Stimulated activated CD8-positive, alpha-beta memory T cell treated with anti-CD3 and anti-CD28 coated beads, Interleukin-2, amount 100 ng/mL, for 48 hours (primary cell): ENCODE results near the gene WWOX.

ENCODE experiments used
- DNase-seq, 2 donors: peaks; one replicate each; pipeline ENCODE4 v3.0.0-alpha.2; 2020; ENCODE audit warnings: low read depth in 2 of 2

WWOX gene

DNA sequence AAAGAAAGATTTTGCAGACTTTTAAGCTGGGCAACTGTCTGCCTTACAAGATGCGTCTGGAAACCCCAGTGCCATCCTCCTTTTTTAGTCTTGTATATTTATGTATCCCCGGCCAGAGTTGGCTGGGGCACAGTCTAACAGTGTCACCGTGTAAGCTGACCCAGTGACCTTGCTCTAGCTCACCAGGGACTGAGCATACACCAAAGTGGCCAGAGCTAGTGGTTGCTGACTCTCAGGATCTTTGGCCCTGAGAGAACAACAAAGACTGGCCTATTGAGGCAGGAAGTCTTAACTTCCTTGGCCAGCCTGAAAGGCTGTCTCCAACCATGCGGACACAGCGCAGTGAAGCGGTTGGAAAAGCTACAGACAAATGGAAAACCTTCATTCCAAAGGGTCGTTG, 745.2 kb downstream of the WWOX start:
- no peak for DNase-seq

- no peak for DNase-seq
Observed at GRCh38 chr16:78851266-78851665, 751.8 kb downstream of the WWOX start.

DNA sequence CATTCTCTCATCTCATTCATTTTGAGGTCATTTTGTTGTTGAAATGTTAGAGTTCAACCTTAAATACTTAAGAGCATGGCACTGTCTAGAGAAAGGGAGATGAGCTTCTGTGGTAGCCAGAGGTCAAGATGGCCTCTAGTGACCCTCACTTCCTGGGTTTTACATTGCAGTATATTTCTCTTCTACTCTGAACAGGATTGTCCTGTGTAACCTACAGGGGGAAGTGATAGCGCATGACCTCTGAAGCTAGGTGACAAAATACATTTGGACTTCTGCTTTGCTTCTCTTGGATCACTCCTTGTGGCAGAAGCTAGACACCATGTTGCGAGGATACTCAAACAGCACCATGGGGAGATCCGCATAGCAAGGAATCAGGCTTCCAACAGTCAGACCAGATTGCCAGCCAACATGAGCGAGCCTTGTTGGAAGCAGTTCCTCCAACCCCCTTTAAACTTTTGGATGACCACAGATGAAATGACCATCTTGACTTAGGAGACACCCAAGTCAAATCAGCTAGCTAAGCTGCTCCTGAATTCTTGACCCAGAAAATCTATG, 752.7 kb downstream of the WWOX start:
- DNase-seq: no peak

GRCh38 chr16:78862022-78862421, 762.6 kb downstream of the WWOX start:
- DNase-seq: no peak

DNA sequence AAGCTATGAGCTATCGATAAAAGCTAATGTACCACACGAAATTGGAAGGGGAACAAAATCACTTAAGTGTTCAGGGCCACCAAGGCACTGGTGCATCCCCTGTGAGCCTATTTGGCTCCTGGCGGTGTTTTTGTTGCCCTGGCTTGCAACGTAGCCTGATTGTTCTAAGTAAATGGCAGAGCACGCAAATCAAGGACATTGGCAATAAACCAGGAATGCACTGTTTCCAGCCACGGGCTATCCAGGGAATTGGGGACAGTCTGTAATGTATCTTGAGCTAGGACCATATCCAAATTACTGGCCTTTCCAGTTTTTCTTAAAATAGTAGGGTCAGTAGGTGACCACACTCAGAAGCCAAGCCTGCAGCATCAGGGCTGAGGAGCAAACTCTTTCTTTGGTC, 767.1 kb downstream of the WWOX start:
- DNase-seq: no peak

- no peak for DNase-seq
Observed at GRCh38 chr16:78869492-78869891, 770.0 kb downstream of the WWOX start.

GRCh38 chr16:78871241-78871640, 771.8 kb downstream of the WWOX start:
- DNase-seq: no peak

- no peak for DNase-seq
Observed at GRCh38 chr16:78876671-78877070, 777.2 kb downstream of the WWOX start.

DNA sequence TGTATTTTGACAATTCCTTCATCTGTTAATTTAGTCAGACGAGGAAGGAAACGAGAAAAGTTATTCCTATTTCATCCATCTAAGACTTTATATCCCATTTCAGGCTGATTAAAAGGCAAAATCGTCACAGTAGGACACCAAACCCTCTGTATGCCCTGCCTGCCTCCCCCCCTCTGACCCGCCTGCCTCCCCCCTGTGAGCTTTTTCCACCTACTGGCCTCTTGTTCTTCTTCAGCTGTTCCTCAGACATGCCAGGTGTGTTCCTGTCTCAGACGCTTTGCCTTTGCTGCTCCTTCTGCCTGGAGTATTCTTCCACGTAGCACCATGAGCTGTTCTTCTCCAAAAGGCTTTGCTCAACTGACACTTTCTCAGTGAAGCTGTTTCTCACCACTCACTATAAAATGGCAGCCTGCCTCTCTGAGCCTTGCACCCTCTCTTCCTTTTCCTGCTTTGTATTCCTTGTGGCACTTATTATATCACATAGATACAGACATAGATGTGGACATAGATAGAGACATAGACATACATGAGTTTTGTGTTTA, 777.7 kb downstream of the WWOX start:
- no peak for DNase-seq

DNA sequence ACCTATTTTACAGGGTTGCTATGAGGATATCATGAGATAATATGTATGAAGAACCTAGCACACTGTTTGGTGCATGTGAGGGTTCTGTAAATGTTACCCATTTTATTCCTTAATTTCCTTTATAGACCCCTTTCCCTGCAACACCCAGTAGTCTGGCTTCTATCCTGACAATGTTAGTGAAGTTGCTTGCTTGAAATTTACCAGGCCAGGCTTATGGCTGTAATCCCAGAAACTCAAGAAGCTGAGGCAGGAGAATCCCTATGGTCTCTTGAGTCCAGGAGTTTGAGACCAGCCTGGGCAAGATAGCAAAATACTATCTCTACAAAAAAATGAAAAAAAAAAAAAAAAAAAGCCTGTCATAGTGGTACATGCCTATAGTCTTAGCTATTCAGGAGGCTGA, 779.1 kb downstream of the WWOX start:
- DNase-seq: no peak

- DNase-seq: no peak
Observed at GRCh38 chr16:78879011-78879410, 779.6 kb downstream of the WWOX start.

GRCh38 chr16:78882150-78882549, 782.7 kb downstream of the WWOX start:
- DNase-seq: no peak

DNA sequence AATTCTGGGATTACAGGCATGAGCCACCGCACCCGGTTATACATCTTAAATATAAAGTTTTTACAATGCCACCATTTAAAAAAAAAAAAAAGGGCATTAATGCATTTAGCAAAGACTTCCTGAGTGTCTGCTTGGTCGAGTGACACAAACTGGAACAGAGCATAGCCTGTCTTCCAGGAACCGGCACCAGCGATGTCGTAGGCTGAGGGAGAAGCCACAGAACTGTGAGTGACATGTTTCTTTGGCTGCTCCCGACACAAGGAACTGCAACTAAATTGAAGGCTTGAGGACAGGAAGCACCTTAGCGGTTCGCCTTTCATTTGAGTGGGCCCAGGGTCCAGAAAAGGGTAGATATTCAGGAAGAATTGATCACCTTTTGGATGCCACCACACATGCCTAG, 783.3 kb downstream of the WWOX start:
- no peak for DNase-seq

GRCh38 chr16:78884204-78884603, 784.8 kb downstream of the WWOX start:
- DNase-seq: no peak

DNA sequence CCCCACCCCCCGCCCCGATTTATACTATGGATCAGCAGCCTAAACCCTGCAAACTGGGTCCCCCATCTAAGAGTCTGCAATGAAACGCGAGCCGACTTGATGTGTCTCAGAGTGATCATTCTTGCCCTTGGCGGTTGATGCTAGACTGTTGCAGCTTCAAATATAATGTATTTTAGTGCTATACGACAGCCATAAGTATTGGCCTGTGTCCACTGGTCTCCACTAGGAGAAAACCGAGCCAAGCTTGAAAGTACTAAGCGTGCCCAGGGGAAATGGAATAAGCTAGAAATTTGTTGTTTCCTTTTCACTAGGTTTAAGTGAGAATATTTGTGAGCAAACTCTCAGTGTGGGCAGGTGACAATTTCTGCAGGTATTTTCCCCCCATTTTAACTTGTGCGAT, 789.9 kb downstream of the WWOX start:
- DNase-seq: no peak

- DNase-seq: no peak
Observed at GRCh38 chr16:78890373-78890895, 791.0 kb downstream of the WWOX start.

DNA sequence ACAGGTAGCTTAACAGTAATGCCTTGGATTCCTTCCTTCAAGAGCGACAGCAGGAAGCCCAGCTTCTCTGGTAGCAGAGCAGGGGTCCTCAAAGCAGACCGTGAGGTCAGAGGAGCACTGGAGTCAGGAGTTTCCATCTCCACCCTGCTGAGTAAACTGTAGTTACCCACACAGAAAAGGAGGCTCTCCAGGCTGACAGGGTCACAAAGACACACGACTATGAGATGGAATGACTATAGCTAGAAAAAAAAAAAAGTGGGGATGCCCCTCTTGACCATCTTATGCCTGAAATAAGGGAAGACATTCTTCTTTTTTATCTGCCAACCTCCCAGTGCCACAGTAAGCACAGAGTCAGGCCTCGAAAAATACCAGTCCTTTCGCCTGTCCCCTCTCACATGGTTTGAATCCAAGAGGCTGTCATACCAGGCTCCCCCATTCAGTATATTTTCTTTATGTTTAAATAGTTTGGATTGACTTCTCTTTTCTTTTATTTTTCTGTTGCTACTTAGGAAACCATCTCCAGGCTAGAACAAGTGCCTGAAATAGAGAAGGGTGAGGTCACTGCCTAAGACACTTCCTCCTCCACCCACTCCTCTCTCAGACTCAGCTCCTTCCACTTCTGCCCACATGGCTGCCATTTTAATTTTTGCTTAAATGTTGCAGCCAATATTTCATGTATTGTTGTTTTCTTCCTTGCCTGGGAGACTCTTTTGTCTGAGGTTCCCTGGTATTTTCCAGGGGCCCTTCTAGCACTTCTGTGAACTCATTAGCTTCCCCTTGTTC, 793.7 kb downstream of the WWOX start:
- no peak for DNase-seq

DNA sequence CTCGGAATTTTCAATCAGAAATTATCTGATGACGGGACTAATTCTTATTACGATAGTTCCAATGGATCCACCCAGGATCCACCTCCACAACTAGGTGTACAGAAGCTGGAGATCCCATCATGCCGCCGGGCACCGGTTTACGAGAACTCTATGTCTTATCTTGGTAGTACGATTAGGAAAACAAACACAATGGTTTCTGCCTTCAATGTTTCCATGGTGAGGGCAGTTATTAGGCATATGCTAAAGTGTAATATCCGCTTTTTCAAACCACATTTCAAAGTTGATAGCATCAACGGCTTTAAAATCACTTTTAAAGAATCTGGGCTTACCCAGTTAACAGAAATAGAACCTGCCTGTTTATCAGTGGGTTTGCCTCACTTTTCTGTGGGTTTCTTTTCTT, 795.4 kb downstream of the WWOX start:
- no peak for DNase-seq

GRCh38 chr16:78895681-78896080, 796.2 kb downstream of the WWOX start:
- DNase-seq: no peak

- DNase-seq: no peak
Observed at GRCh38 chr16:78896280-78896679, 796.8 kb downstream of the WWOX start.

DNA sequence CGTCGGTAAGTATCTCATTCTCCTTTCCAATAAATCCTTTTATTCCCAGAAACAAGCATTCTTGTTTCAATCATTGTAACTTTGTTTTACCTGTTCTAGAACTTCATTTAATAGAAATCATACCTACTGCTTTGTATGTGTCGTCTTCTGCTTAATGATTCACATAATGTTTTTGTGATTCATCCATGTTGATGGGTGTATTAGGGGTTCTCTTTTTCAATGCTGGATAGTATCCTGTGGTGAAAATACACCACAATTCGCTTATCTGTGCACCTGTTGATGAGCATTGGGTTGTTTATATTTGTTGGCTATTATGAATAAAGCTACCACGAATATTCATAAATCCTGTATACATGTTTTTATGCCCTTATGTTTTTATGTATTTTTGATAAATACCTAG, 797.8 kb downstream of the WWOX start:
- no peak for DNase-seq

DNA sequence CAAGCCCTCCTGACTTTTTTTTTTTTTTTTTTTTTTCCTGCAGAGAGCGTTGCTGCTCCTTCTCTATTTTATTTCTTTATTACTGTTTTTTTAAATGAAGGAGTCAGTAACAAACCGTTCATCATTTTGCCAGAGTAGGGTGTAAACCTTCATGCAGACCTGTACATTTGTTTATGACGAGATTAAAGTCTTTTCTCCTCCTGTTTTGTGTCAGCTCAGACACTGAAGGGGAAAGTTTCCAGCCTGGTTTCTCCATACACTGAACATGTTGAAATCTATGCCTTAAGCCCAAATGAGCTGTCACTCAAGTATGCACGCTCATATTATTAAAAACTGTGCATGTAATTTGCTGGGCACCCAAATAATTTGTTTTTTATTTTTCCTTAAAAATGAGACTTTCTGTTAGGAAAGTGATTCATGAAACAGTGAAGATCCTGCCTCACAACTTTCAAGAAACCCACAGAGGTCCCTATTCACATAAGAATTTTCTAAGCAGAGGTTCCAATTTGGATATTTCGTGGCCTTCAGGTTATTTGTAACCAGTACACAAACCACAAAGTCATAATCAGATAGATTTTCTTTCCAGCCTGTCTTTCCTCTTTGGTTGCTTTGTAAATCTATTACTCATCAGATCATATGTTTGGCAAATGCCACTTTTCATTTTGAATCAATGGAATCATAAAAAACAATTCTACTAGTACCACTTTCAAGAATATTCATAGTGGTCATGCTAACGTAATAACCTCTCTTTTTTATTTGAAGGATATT, 800.8 kb downstream of the WWOX start:
- DNase-seq: no peak

GRCh38 chr16:78900966-78901365, 801.5 kb downstream of the WWOX start:
- DNase-seq: no peak
